Measurements from ENCODE around the gene PERP. TPM values are rescaled to one million over a fixed set of nuclear protein-coding genes. Genes with fewer than 3 reads are reported as not detected.

The PERP gene
- polyA plus RNA-seq, 2 of the 4 experiments (the other 2 are of a cell fraction), result 48.3 to 67.2 TPM

DNA sequence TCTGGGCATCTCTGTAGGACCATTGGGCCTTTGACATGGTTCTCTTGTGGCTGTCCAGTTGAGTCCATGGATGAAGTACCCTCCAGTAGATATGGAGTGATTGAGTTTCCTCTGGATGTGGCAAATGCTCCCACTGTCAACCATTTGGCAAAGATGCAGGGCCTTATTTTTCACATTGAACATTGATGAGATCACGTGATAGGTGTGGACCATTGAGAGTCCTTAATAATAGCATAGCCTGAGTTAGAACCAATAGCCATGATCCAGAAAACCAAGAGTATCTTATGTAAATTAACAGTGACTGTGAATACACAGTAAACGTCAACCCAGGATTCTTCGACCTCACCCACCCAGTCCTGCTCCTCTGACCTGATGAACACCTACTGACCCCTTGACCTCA is 3.0 kb upstream of the PERP start:
- no peak overlapping the region for H3K27ac ChIP-seq
- ATAC-seq (no peak), FAIRE-seq (no peak), DNase-seq (ENCODE audit: low read depth in 1 of 2, low spot score in 1 of 2) (no peak)
- POLR2A ChIA-PET, result no interaction called here
- WGBS (ENCODE audit: missing lambda C conversion rate), result 65% methylated on average over 3 of the region's 3 CpGs
- CTCF ChIA-PET, result interaction anchor here (3.1 kb wide), 2 partner anchors 103 to 108 kb away, joined by 48 to 61 read pairs; no protein-coding TSS in a partner anchor
- TF ChIP-seq FOXS1 (CRISPR knock-in tag; IDR thresholded peaks at IDR 0.05) (no peak), USF2 (IDR thresholded peaks at IDR 0.05) (0 out of 2 replicates have a peak, but pooled peaks have one; percentile 20)
- peaks cover 10% of the 10 kb centered on the region for H3K4me1 ChIP-seq
- no peak overlapping the region for H3K4me3 ChIP-seq
- H3K4me2 ChIP-seq, result no peak overlapping the region
- H3K9me3 ChIP-seq, result no peaks in the 10 kb centered on the region

GRCh38 chr6:138109042-138109997 is 2.1 kb upstream of the PERP start:
- ChIA-PET POLR2A (no interaction called here), CTCF (interaction anchor here (0.6 to 3.1 kb wide), 16 partner anchors 9 to 657 kb away, joined by 3 to 61 read pairs (median 3); no protein-coding TSS in a partner anchor)
- Histone ChIP-seq H3K4me3 (no peak overlapping the region), H3K27ac (no peak overlapping the region; a peak in 1 of 6 replicates), H3K4me2 (peak overlapping the region; percentile 27; the same call in 2 of the 3 replicates), H3K9me3 (no peaks in the 10 kb centered on the region), H3K4me1 (peaks cover 20% of the 10 kb centered on the region)
- peak; percentile 40 to 69 for DNase-seq (ENCODE audit: low read depth in 1 of 2, low spot score in 1 of 2)
- TF ChIP-seq SREBF2 (IDR thresholded peaks at IDR 0.05) (no peak), CEBPB (IDR thresholded peaks at IDR 0.05) (no peak), HEYL (CRISPR knock-in tag; IDR thresholded peaks at IDR 0.05) (no peak), HOXB5 (CRISPR knock-in tag; IDR thresholded peaks at IDR 0.05) (peak; percentile 42; the same call in 1 of the 2 replicates), ZNF302 (CRISPR knock-in tag; IDR thresholded peaks at IDR 0.05) (no peak), GATA3 (IDR thresholded peaks at IDR 0.05; ENCODE audit: borderline replicate concordance) (no peak), HOXA7 (CRISPR knock-in tag; IDR thresholded peaks at IDR 0.05) (no peak), NFE2L2 (conservative IDR thresholded peaks at IDR 0.05; ENCODE audit: low read length) (no peak), CBX2 (IDR thresholded peaks at IDR 0.05; ENCODE audit: borderline replicate concordance, low read depth) (no peak), EHF (CRISPR knock-in tag; IDR thresholded peaks at IDR 0.05) (no peak), JUN (IDR thresholded peaks at IDR 0.05) (no peak), USF2 (IDR thresholded peaks at IDR 0.05) (no peak), POLR2A (IDR thresholded peaks at IDR 0.05; ENCODE audit: low read length) (no peak), ESRRA (IDR thresholded peaks at IDR 0.05; ENCODE audit: borderline replicate concordance, low read length) (no peak), CBX8 (IDR thresholded peaks at IDR 0.05) (no peak), RAD21 (conservative IDR thresholded peaks at IDR 0.05 in 1 of 2, IDR thresholded peaks at IDR 0.05 in 1 of 2) (peak; percentile 89 to 90), SMC3 (IDR thresholded peaks at IDR 0.05) (peak; percentile 94), EP300 (IDR thresholded peaks at IDR 0.05) (no peak), HDAC2 (IDR thresholded peaks at IDR 0.05) (no peak), NR3C1 (IDR thresholded peaks at IDR 0.05) (no peak), CTCF (IDR thresholded peaks at IDR 0.05) (peak; percentile 83)
- TF ChIP-seq, protein P1, sequence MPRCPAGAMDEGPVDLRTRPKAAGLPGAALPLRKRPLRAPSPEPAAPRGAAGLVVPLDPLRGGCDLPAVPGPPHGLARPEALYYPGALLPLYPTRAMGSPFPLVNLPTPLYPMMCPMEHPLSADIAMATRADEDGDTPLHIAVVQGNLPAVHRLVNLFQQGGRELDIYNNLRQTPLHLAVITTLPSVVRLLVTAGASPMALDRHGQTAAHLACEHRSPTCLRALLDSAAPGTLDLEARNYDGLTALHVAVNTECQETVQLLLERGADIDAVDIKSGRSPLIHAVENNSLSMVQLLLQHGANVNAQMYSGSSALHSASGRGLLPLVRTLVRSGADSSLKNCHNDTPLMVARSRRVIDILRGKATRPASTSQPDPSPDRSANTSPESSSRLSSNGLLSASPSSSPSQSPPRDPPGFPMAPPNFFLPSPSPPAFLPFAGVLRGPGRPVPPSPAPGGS (IDR thresholded peaks at IDR 0.05), result no peak
- FAIRE-seq, result no peak
- ATAC-seq, result 0 out of 6 replicates have a peak, but pooled peaks of 1 of the 2 experiments have one; percentile 5
- WGBS (ENCODE audit: missing lambda C conversion rate), result 14% methylated on average over 7 of the region's 7 CpGs

All from A549 (cell line).